HG03135 (cell line): Measurements from ENCODE around the gene CAMK2D.

Experiments used
- ATAC-seq: cut with Tn5 transposase; IDR thresholded peaks from one replicate; pipeline ENCODE4 v1.9.1; 2021; ENCODE audit warnings: mild to moderate bottlenecking, moderate library complexity; ENCODE audit not compliant: unreplicated experiment

The CAMK2D gene

GRCh38 chr4:113450295-113451080 lies 311.1 kb downstream of the CAMK2D start:
- ATAC-seq = no peak

DNA sequence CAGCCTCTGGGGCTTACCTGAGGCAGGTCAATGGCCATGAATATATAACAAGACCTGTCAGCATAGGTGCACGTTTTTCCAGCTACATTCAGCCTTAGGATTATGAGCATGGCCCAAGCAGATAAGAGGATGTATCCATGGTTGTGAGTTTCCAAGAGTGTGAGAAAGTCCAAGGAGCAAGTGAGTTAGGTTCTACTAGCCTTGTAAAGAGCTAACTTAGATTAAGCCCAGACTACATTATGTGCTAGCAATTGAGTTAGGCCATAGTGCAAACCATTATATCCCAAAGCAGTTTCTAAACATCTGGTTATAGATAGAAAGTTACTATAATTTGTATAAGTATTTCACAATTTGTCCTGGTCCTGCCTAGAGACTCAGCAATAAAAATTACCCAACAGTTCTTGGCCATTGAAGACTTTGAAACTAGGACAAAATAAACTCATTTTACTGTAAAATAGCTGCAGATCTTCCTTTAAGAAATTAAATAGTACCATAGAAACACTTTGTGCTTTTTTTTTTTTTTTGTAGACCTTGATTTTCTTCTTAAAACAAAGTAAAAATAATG lies 312.0 kb downstream of the CAMK2D start:
- ATAC-seq = no peak

GRCh38 chr4:113447769-113448168 lies 313.8 kb downstream of the CAMK2D start:
- ATAC-seq = no peak

DNA sequence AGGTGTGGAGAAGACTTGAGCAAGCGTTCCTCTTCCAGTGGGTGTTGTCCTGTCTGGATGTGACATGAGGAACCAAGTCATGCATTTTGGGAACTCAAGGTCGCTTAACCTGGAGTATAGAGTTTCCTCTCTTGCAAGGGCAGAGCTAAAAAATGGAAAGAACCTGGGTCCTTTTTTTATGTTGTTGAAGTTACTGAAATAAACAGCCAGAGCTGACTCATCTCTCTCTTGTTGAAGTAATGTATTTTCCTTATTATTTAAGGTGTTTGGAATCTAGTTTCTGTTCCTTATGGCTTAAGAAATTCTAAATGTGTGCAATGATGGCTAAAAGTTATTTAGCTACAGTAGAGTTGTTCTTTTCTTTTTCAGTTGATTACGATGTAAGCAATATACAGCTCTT lies 314.5 kb downstream of the CAMK2D start:
- ATAC-seq = no peak

DNA sequence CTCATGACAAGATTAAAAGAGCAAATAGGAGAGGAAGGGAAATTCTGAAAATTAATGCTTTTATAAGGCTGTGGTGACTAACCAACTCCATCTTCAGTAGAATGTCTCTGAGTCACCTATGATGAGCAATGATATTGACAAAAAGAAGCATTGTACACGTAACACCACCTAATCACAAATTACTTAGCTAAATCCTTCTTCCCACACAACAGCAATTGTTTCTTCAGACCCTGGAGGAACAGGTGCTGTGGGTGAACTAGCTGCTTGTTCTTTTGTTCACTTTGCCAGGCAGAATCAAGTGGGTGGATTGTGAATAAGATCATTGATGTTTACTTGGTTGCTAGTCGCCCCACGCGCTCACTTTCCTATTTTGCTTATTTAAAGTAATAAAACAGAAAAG lies 315.5 kb downstream of the CAMK2D start:
- no peak for ATAC-seq

- ATAC-seq = no peak
Observed at GRCh38 chr4:113445286-113445685, 316.3 kb downstream of the CAMK2D start.

GRCh38 chr4:113444386-113444785 lies 317.2 kb downstream of the CAMK2D start:
- no peak for ATAC-seq

DNA sequence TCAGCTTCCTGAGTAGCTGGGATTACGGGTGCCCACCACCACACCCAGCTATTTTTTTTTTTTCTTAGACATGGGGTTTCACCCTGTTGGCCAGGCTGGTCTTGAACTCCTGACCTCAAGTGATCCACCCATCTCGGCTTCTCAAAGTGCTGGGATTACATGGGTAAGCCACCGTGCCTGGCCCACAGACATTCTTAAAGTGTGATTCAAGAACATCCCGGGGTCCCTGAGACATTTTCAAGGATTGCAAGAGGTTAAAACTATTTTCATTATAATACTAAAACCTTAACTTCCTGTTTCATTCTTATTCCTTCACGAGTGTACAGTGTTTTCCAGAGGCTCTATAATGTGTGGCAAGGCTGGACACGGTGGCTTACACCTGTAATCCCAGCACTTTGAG lies 318.7 kb downstream of the CAMK2D start:
- no peak for ATAC-seq

GRCh38 chr4:113440371-113440770 lies 321.2 kb downstream of the CAMK2D start:
- ATAC-seq = no peak

- ATAC-seq = no peak
Observed at GRCh38 chr4:113438596-113438995, 322.9 kb downstream of the CAMK2D start.

DNA sequence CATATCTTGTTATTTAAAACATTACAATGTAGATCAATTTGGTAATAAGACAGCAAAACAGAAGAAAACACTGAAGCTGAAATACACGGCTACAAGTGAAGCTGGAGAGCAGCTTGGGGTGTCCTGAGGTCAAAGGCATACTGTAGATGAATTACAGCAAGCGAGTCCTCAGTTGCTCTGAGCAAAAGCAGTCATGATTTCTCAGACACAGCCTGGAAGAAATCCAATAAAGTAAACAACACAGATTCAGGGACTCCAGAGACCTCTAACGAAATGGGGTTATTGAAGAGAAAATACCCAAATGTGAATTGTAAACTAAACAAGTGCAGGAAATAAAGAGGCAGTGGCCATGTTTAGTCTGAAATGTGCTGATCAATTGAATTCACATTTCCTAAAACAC lies 324.4 kb downstream of the CAMK2D start:
- ATAC-seq = no peak

DNA sequence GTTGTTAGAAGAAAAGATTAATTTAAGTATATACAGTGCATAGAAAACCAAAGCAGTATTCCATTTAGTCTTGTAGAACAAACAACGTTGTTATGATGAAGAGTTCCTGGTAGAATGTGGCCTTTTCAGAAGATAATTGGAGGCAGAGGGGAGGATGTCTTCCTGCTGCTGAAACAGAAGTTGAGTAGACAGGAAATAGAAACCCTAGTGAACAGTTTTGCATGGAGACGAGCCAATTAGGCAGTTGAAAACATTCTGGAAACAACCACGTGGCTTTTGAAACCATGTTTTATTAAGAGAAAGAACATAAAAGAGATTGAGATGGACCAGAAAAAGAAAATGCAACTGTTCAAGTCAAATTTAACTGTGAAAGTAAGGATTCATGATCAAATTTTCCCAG lies 325.2 kb downstream of the CAMK2D start:
- ATAC-seq = no peak

GRCh38 chr4:113435893-113436292 lies 325.6 kb downstream of the CAMK2D start:
- no peak for ATAC-seq

DNA sequence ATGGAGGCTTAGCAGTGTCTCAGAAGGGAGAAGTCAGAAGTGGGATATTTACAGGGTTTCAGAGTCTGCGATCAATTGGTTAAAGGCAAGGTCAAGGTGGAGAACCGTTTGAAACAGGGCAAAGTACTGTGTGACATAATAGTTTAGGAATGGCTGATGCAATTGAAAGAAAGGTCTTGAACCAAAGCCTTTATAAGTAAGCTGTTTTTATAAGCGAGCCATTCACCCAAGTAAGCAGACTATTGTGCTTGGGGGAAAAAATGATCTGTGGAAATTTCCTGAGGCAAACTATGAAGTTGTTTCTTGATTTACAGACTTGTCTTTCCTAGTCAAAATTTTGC lies 327.3 kb downstream of the CAMK2D start:
- no peak for ATAC-seq

GRCh38 chr4:113433536-113434246 lies 327.8 kb downstream of the CAMK2D start:
- ATAC-seq = no peak

DNA sequence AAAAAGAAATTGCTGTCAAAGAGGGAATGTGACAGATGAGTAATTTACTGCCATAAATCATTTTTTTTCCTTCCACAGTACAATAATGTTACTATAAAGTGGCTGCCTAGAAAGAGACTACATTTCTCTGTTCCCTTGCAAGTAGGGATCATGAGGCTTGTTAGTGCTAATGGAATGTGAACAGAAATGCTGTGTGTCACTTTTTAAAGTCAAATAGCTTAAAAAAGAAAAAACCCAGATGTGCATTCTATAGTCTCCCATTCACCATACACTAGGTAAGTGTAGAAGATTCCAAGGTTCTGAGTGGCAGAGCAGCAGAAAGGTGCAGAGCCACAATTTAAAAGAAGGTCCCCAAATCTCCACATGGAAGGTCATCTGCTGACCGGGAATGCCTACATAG lies 328.4 kb downstream of the CAMK2D start:
- no peak for ATAC-seq

- ATAC-seq = no peak
Observed at GRCh38 chr4:113423631-113424030, 337.9 kb downstream of the CAMK2D start.

GRCh38 chr4:113420938-113421337 lies 340.6 kb downstream of the CAMK2D start:
- ATAC-seq = no peak

- ATAC-seq = no peak
Observed at GRCh38 chr4:113419631-113420030, 341.9 kb downstream of the CAMK2D start.

DNA sequence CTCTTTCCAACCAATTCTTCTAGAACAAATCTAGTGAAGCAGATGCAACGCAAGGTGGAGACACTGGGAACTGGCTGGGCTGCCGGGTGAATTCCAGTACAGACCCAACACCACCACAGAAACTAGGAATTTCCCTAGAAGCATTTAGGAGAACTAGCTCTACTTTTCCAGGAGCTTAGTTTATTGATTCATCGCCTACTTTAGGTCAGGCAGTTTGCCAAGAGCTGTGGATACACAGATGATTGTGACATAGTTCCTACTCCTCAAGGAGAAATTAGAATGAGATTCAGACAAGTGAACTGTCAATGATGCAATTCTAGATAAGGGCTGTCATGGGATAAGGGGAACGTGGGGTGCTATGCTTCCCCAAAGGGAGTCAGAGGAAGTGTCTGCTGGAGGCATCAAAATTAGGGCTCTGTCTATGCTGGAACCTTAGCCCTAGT lies 350.0 kb downstream of the CAMK2D start:
- no peak for ATAC-seq

GRCh38 chr4:113410686-113411085 lies 350.9 kb downstream of the CAMK2D start:
- ATAC-seq = no peak

GRCh38 chr4:113409181-113409580 lies 352.4 kb downstream of the CAMK2D start:
- no peak for ATAC-seq
